GM12875 (cell line): ENCODE measurements around the gene PHACTR1.

ENCODE experiments used
- H3K4me3 ChIP-seq: one replicate; pipeline ENCODE4 v1.5.1; 2011; ENCODE audit warnings: low read depth, low read length, control low read depth
- CTCF ChIP-seq: IDR thresholded peaks from 2 replicates; pipeline ENCODE4 v1.5.1; 2011; ENCODE audit warnings: low read depth, mild to moderate bottlenecking, control low read depth, inconsistent platforms, low read length, moderate library complexity, borderline replicate concordance; ENCODE audit not compliant: insufficient read depth

PHACTR1 gene

GRCh38 chr6:12826584-12826983 is 110.0 kb downstream of the PHACTR1 start:
- TF ChIP-seq CTCF: no peak
- no peak overlapping the region for H3K4me3 ChIP-seq

- no peak overlapping the region for H3K4me3 ChIP-seq
- no peak for TF ChIP-seq CTCF
These were observed 111.4 kb downstream of the PHACTR1 start for GRCh38 chr6:12827921-12828320.

GRCh38 chr6:12832226-12832735 is 115.7 kb downstream of the PHACTR1 start:
- no peak for TF ChIP-seq CTCF
- no peak overlapping the region for H3K4me3 ChIP-seq

- H3K4me3 ChIP-seq: no peak overlapping the region
- no peak for TF ChIP-seq CTCF
These were observed 119.4 kb downstream of the PHACTR1 start for GRCh38 chr6:12836009-12836408.

- H3K4me3 ChIP-seq: no peak overlapping the region
- TF ChIP-seq CTCF: no peak
These were observed 125.1 kb downstream of the PHACTR1 start for GRCh38 chr6:12841619-12842018.

- TF ChIP-seq CTCF: no peak
These were observed 125.5 kb downstream of the PHACTR1 start for GRCh38 chr6:12842114-12842513.

GRCh38 chr6:12842658-12843057 is 126.1 kb downstream of the PHACTR1 start:
- H3K4me3 ChIP-seq: no peak overlapping the region
- TF ChIP-seq CTCF: no peak

More at GRCh38 chr6:12842114-12842513, 125.5 kb downstream of the PHACTR1 start:
- no peak overlapping the region for H3K4me3 ChIP-seq
